GM19025 (cell line): Measurements from ENCODE around the gene PTPN14.

ENCODE experiments used
- ATAC-seq: cut with Tn5 transposase; IDR thresholded peaks from one replicate; pipeline ENCODE4 v1.9.1; 2021; ENCODE audit warnings: mild to moderate bottlenecking, low read depth, moderate library complexity; ENCODE audit not compliant: unreplicated experiment

The PTPN14 gene

GRCh38 chr1:214460304-214460916 lies 91.0 kb downstream of the PTPN14 start:
- ATAC-seq: no peak

GRCh38 chr1:214459895-214460294 lies 91.5 kb downstream of the PTPN14 start:
- no peak for ATAC-seq

GRCh38 chr1:214458541-214458940 lies 92.9 kb downstream of the PTPN14 start:
- ATAC-seq: no peak

- no peak for ATAC-seq
These were observed 95.2 kb downstream of the PTPN14 start for GRCh38 chr1:214455971-214456867.

- no peak for ATAC-seq
These were observed 95.9 kb downstream of the PTPN14 start for GRCh38 chr1:214455479-214455878.

GRCh38 chr1:214454569-214455396 lies 96.6 kb downstream of the PTPN14 start:
- no peak for ATAC-seq

GRCh38 chr1:214453109-214453722 lies 98.2 kb downstream of the PTPN14 start:
- no peak for ATAC-seq

- ATAC-seq: no peak
These were observed 99.1 kb downstream of the PTPN14 start for GRCh38 chr1:214452152-214452784.

- no peak for ATAC-seq
These were observed 99.8 kb downstream of the PTPN14 start for GRCh38 chr1:214451596-214451995.

- ATAC-seq: no peak
These were observed 102.0 kb downstream of the PTPN14 start for GRCh38 chr1:214449371-214449770.

GRCh38 chr1:214448536-214448935 lies 102.9 kb downstream of the PTPN14 start:
- no peak for ATAC-seq

GRCh38 chr1:214447557-214447871 lies 103.9 kb downstream of the PTPN14 start:
- no peak for ATAC-seq

GRCh38 chr1:214446772-214447556 lies 104.4 kb downstream of the PTPN14 start:
- ATAC-seq: peak; percentile 79

- ATAC-seq: no peak
These were observed 105.4 kb downstream of the PTPN14 start for GRCh38 chr1:214445831-214446614.

GRCh38 chr1:214445199-214445598 lies 106.2 kb downstream of the PTPN14 start:
- no peak for ATAC-seq

- ATAC-seq: no peak
These were observed 107.0 kb downstream of the PTPN14 start for GRCh38 chr1:214444182-214444939.

- ATAC-seq: no peak
These were observed 110.3 kb downstream of the PTPN14 start for GRCh38 chr1:214441119-214441518.
